Ishikawa (cell line): ENCODE measurements around the gene CFAP300.

Experiments
- TAF1 ChIP-seq: IDR thresholded peaks from 2 replicates; pipeline ENCODE4 v1.6.1; 2012; ENCODE audit warnings: low read depth, mild to moderate bottlenecking
- TCF12 ChIP-seq: IDR thresholded peaks from 2 replicates; pipeline ENCODE4 v1.6.1; 2012; ENCODE audit warnings: low read depth

GRCh38 chr11:102050927-102051575 is 3.8 kb downstream of the CFAP300 start:
- no peak for TF ChIP-seq TAF1
- TF ChIP-seq TCF12: no peak
